Dedifferentiated amniotic fluid mesenchymal stem cell (primary cell): ENCODE data around the gene STX7.
A peak's percentile ranks its signal among the peaks of the same experiment; 100 is the strongest.

Experiments
- DNase-seq: peaks from one replicate; pipeline ENCODE4 v3.0.0-alpha.2; 2016; ENCODE audit errors: extremely low spot score

Gene STX7

GRCh38 chr6:132506869-132507808, 5.8 kb downstream of the STX7 start:
- DNase-seq = no peak

- no peak for DNase-seq
Observed at GRCh38 chr6:132506461-132506860, 6.5 kb downstream of the STX7 start.

DNA sequence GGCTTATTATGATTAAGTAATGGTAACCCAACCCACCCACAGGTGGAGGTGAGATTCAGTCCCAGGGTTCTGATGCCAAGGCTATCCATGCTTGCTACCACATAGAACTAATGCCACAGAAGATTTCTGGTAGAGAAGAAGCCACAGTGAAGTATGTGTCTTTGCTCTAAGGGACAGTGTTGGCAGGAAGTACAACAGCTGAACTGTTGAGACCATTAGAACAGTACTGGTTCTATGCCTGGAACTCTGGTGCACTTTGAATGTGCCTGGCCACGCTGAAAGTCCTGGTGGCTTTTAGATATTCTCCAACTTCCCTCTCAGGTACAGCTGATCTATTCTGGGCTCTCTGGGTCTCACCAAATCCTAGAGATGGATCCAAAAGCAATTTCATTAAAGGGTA, 7.8 kb downstream of the STX7 start:
- DNase-seq = no peak

- no peak for DNase-seq
Observed at GRCh38 chr6:132504757-132505156, 8.2 kb downstream of the STX7 start.

- no peak for DNase-seq
Observed at GRCh38 chr6:132499757-132500156, 13.2 kb downstream of the STX7 start.

- DNase-seq = no peak
Observed at GRCh38 chr6:132498638-132499037, 14.3 kb downstream of the STX7 start.

DNA sequence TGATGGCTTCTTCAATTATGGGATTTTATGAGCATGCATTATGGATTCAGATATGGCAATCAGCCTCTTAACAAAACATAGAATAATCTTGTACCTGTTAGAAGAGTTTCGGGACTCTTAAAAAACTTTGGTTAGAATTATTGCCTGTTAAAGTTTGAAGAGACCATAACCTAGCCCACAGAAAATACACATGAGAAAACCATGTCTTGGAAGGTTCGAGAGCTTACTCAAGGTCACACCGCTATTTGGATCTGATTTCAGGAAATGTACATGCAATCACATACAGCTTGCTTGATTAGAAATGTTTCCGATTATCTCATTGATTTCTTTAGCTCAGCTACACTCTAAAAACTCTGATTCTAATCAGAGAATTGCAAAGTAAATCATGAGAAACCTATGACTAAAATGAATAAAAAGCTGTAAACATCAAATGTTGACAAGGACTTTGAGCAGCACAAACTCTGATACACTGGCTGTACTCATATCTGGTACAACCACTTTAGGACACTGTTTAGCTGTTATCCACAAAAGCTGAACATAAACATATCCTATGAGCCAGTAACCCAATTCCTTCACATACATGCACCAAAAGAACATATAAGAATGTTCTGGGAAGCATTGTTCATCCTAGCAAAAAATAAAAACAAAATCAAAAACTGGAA, 16.3 kb downstream of the STX7 start:
- DNase-seq = no peak

DNA sequence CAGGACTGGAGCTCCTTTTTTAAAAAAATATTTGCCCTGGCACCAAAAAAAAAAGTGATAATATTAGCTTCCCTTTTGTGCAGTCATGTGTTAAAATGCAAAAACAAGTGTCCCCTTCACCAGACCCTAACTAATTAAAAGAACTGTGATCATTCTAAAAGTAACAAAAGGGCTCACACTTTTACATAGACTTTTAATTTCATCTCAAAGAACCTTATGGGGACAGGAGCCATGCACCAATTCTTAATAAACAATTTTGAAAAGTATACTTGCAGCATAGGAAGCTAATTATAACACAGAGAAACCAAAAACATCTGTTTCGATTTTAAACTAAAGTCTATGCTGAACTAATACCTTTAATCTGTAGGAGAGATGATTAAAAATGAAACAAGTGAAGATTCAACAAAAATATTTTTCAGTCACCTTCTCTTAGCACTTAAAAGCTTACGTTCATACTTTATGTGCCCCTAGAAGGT, 17.3 kb downstream of the STX7 start:
- DNase-seq = no peak

DNA sequence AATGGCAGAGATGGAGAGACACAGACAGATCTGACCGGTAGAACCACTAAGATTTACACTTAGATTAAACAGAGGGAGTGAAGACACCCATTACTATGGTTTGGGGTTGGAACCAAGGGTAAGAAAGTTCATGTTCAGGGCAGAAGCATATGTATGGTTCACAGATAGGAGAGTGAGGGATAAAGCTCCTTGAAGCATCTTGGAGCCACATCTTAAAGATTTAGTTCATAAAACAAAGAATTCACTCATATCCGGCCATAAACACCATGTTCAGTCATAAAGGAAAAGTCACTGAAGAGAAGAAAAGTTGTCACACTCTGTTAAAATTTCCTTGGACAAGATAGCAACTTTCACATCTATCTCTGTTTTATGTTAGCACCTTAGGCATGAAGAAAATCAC, 18.0 kb downstream of the STX7 start:
- no peak for DNase-seq

GRCh38 chr6:132491881-132492280, 21.0 kb downstream of the STX7 start:
- no peak for DNase-seq

DNA sequence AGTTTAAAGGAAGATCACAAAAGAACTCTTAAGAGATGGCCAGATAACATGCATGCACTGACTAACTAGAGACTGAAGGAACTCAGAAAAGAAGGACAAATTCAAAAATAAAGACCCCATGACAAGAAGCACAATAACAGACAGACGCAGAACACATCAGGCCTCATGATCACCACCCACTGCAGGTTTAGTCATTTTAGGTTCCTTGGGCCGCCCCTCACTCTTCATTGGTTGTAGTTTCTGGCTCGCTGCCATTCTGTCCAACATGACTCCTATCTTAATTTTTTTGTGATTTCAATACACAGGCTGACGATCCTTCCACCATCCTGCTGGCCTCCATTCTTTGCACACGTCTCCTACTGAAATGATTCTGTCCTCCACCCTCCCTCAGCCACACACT, 21.6 kb downstream of the STX7 start:
- peak; percentile 20 for DNase-seq

- DNase-seq = no peak
Observed at GRCh38 chr6:132490478-132491204, 22.3 kb downstream of the STX7 start.

- no peak for DNase-seq
Observed at GRCh38 chr6:132490024-132490423, 22.9 kb downstream of the STX7 start.

DNA sequence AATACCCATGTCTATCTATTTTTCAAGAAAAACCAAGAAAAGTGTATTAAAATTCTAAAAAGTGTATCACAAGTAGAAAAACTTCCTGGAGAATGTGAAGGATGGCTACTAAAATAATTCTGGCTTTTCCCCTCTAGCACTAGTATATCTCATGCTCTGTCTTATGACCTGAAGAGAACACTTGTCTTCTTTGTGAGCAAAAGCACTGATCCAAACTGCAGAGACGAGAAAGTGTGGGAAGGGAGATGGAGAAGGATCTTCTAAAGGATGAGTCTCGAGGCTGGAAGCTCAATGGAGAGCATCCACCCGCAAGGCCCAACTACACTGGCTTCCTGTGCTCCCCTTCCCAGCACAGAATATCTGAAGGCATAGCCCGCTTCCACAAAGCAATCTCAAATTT, 23.5 kb downstream of the STX7 start:
- no peak for DNase-seq

DNA sequence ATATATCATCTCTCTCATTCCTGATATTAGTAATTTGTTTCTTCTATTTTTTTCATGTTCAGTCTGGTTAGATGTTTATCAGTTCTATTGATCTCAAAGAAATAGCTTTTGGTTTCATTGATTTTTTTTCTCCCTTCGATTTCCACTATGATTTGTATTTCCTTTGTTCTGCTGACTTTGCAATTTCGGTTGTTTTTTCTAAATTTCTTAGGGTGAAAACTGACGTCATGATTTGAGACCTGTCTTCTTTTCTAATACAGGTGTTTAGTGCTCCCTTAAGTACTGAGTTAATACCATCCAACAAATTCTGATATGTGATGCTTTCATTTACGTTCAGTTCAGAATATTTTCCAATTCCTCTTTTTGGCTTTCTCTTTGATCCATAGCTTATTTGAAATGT, 25.2 kb downstream of the STX7 start:
- no peak for DNase-seq

DNA sequence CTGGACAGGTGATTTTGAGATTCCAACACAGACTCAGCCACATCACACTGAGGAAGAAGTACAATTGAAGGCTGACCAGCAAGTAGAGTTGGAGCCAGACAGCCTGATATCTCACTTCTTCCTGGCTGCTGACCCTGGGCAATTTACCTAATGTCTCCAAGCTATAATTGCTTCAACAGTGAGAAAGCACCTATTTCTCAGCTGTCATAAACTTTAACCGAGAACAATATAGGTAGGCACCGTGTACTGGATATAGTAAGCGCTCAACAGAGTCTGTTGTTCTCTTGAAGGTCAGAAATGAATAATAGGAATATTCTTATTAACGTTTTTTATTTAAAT, 28.3 kb downstream of the STX7 start:
- no peak for DNase-seq

GRCh38 chr6:132483779-132484679, 28.9 kb downstream of the STX7 start:
- peak; percentile 66 for DNase-seq

DNA sequence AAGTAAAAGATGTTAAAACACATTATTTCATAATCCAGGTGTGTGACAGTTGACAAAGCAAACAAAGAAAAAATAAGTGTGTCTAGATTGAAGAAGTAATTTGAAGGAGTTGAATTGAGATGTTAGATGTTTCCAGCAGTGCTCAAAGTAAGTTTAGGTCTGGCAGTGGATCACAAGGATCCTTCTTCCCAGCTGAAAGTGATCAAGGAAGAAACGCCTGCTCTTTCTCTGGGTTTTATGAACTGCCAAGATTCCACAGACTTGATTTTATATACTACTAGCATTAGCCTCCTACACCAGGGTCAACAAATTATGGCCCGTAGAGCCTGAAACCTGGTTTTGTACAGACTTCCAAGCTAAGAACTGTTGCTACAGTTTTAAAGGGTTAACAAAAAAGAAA, 30.3 kb downstream of the STX7 start:
- no peak for DNase-seq

DNA sequence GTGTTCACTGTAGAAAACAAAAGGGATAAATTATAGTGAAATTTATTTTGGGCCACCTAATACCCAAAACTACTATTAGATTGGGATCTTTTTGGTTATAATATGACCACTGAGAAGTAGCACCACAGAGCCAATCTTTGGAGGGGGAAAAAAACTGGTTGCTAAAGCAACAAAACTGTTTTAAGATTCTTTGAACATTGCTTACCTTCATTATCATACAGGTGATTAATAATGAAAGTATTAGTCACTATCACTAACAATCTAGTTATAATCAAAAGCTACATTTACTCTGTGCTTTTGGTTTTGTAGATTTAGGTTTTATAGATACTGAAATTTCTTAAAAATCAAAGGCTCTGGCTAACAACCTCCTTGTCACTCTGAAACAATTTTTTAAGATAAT, 31.7 kb downstream of the STX7 start:
- DNase-seq = no peak

DNA sequence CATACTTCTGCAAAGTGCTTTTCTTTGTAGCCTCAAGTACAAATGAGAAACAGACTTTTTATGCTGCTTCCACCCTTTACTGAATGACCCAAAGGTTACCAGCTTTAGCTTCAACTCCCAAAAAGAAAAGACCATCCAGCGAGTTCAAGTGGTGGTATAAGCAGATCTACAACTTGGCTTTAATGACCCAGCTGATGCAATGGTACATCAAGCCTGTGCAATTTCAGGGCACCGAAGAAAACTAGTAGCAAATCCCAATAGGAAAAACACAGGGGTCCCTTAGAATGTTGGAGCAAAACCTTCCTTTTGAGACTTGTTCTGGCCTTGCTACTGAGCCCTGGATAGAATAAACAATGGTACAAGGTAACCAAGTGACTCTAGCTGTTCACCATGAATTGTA, 33.8 kb downstream of the STX7 start:
- peak; percentile 42 for DNase-seq

GRCh38 chr6:132478674-132479073, 34.2 kb downstream of the STX7 start:
- DNase-seq = no peak

- no peak for DNase-seq
Observed at GRCh38 chr6:132478266-132478665, 34.6 kb downstream of the STX7 start.
